Breast epithelium (tissue), 4 donors: ENCODE results near the gene BCL7A. TPM values are rescaled to one million over a fixed set of nuclear protein-coding genes. Genes with fewer than 3 reads are reported as not detected.

ENCODE experiments used
- DNase-seq, 2 donors: peaks; one replicate each; pipeline ENCODE4 v3.0.0-alpha.2; 2019; ENCODE audit warnings: low spot score in 2 of 2
- H3K27ac ChIP-seq, 2 donors: fragments of 200-600 bp; sonication (generic) in 1 of 2; one replicate each; pipeline ENCODE4 v1.5.1; 2016 to 2019; ENCODE audit warnings: mild to moderate bottlenecking in 1 of 2
- H3K27me3 ChIP-seq, 2 donors: fragments of 200-600 bp; sonication (generic) in 1 of 2; one replicate each; pipeline versions ENCODE4 v1.5.1 to v1.6.0; 2017 to 2019; ENCODE audit warnings: control low read depth in 1 of 2, mild to moderate bottlenecking in 1 of 2
- H3K36me3 ChIP-seq: fragments of 200-600 bp; one replicate; pipeline ENCODE4 v1.5.1; 2019
- H3K4me1 ChIP-seq, 2 donors: fragments of 200-600 bp; sonication (generic); one replicate each; pipeline ENCODE4 v1.5.1; 2016 to 2019; ENCODE audit warnings: control low read depth in 1 of 2
- H3K4me3 ChIP-seq, 3 donors: fragments of 200-600 bp; sonication (generic); 1 replicate in 2 of 3; 2 replicates in 1 of 3; pipeline ENCODE4 v1.5.1; 2016 to 2019; ENCODE audit warnings: mild to moderate bottlenecking in 3 of 3, moderate library complexity in 2 of 3
- H3K9me3 ChIP-seq, 2 donors: fragments of 200-600 bp; sonication (generic) in 1 of 2; one replicate each; pipeline ENCODE4 v1.5.1; 2016 to 2019; ENCODE audit warnings: control low read depth in 1 of 2
- POLR2A ChIP-seq: fragments of 450-650 bp; IDR thresholded peaks from one replicate; pipeline ENCODE4 v1.6.1; 2016; ENCODE audit warnings: antibody characterized with exemption, mild to moderate bottlenecking, moderate library complexity
- POLR2AphosphoS5 ChIP-seq, 3 donors: sonication (generic); formaldehyde crosslinking; IDR thresholded peaks; one replicate each; pipeline ENCODE4 v1.6.1; 2017; ENCODE audit warnings: antibody characterized with exemption in 3 of 3
- intact Hi-C: fragments of 100-400 bp; cut with DNase I; formaldehyde crosslinking; loops from one replicate; pipeline ENCODE4 v1.15.1; 2023; ENCODE audit warnings: low total_unique reads
- total RNA-seq, 3 donors: library from RNA; depleted of rRNA; stranded (reverse); fragments of >200 nt; gene quantifications; one replicate each; pipeline ENCODE4 v1.1.0, GENCODE V29; 2016
- TF ChIP-seq, protein P1 (sequence below), 3 donors: fragments of 450-650 bp; IDR thresholded peaks; one replicate each; pipeline ENCODE4 v1.5.1; 2016 to 2017; ENCODE audit warnings: antibody characterized with exemption in 3 of 3, mild to moderate bottlenecking in 3 of 3, moderate library complexity in 3 of 3

BCL7A gene
- total RNA-seq, 3 donors from 2014 or later, result 6.2 to 13.5 (median 8.8) TPM

GRCh38 chr12:122059203-122059960 is 37.7 kb downstream of the BCL7A start:
- Histone ChIP-seq H3K27me3 (no peaks in the 10 kb centered on the region), H3K27ac (no peak overlapping the region), H3K9me3 (no peaks in the 10 kb centered on the region), H3K4me1 (peaks cover 0 to 10% of the 10 kb centered on the region in 2 donors), H3K4me3 (no peak overlapping the region), H3K36me3 (no peaks in the 10 kb centered on the region)
- TF ChIP-seq POLR2AphosphoS5 (IDR thresholded peaks at IDR 0.05) (no peak), POLR2A (no peak)
- TF ChIP-seq, protein P1, sequence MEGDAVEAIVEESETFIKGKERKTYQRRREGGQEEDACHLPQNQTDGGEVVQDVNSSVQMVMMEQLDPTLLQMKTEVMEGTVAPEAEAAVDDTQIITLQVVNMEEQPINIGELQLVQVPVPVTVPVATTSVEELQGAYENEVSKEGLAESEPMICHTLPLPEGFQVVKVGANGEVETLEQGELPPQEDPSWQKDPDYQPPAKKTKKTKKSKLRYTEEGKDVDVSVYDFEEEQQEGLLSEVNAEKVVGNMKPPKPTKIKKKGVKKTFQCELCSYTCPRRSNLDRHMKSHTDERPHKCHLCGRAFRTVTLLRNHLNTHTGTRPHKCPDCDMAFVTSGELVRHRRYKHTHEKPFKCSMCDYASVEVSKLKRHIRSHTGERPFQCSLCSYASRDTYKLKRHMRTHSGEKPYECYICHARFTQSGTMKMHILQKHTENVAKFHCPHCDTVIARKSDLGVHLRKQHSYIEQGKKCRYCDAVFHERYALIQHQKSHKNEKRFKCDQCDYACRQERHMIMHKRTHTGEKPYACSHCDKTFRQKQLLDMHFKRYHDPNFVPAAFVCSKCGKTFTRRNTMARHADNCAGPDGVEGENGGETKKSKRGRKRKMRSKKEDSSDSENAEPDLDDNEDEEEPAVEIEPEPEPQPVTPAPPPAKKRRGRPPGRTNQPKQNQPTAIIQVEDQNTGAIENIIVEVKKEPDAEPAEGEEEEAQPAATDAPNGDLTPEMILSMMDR (IDR thresholded peaks at IDR 0.05), result no peak
- intact Hi-C loops, result no loop called here
- no peak for DNase-seq

- DNase-seq, result no peak
- H3K27ac ChIP-seq, result no peak overlapping the region
- H3K36me3 ChIP-seq, result no peaks in the 10 kb centered on the region
Measured at GRCh38 chr12:122060081-122060501, 38.4 kb downstream of the BCL7A start.

GRCh38 chr12:122061253-122061652 is 39.6 kb downstream of the BCL7A start:
- no peak for DNase-seq
- Histone ChIP-seq H3K9me3 (no peaks in the 10 kb centered on the region), H3K4me1 (peaks cover 0 to 10% of the 10 kb centered on the region in 2 donors), H3K27me3 (no peaks in the 10 kb centered on the region), H3K36me3 (no peaks in the 10 kb centered on the region), H3K27ac (no peak overlapping the region), H3K4me3 (no peak overlapping the region)
- TF ChIP-seq POLR2A, result no peak
- TF ChIP-seq POLR2AphosphoS5 (IDR thresholded peaks at IDR 0.05), result no peak
- TF ChIP-seq, protein P1 (IDR thresholded peaks at IDR 0.05), result no peak
- intact Hi-C loops, result no loop called here

More at GRCh38 chr12:122060081-122060501, 38.4 kb downstream of the BCL7A start:
- Histone ChIP-seq H3K27me3 (no peaks in the 10 kb centered on the region), H3K4me1 (peaks cover 0 to 10% of the 10 kb centered on the region in 2 donors), H3K9me3 (no peaks in the 10 kb centered on the region), H3K4me3 (no peak overlapping the region)
- no peak for TF ChIP-seq POLR2A
- no peak for TF ChIP-seq POLR2AphosphoS5 (IDR thresholded peaks at IDR 0.05)
- TF ChIP-seq, protein P1 (IDR thresholded peaks at IDR 0.05), result no peak
- intact Hi-C loops, result no loop called here

GRCh38 chr12:122062832-122063693 is 41.4 kb downstream of the BCL7A start:
- intact Hi-C loops, result no loop called here
- H3K27ac ChIP-seq, result peak overlapping the region; percentile 75 to 84
- peak overlapping the region in 1 of 3 donors; percentile 12 for H3K4me3 ChIP-seq
- DNase-seq, result no peak
- H3K36me3 ChIP-seq, result no peaks in the 10 kb centered on the region
- no peaks in the 10 kb centered on the region for H3K9me3 ChIP-seq
- H3K4me1 ChIP-seq, result peaks cover 0 to 10% of the 10 kb centered on the region in 2 donors
- TF ChIP-seq POLR2A, result no peak
- TF ChIP-seq, protein P1 (IDR thresholded peaks at IDR 0.05), result no peak
- peak in 2 of 3 donors; percentile 19 to 33 for TF ChIP-seq POLR2AphosphoS5 (IDR thresholded peaks at IDR 0.05)
- no peaks in the 10 kb centered on the region for H3K27me3 ChIP-seq

- no peak overlapping the region for H3K4me3 ChIP-seq
- H3K9me3 ChIP-seq, result no peaks in the 10 kb centered on the region
- DNase-seq, result no peak
- H3K36me3 ChIP-seq, result no peaks in the 10 kb centered on the region
- H3K27ac ChIP-seq, result peak overlapping the region; percentile 75 to 84
- TF ChIP-seq POLR2AphosphoS5 (IDR thresholded peaks at IDR 0.05), result no peak
- no peaks in the 10 kb centered on the region for H3K27me3 ChIP-seq
- H3K4me1 ChIP-seq, result peaks cover 0 to 10% of the 10 kb centered on the region in 2 donors
- intact Hi-C loops, result no loop called here
Measured at GRCh38 chr12:122063694-122064024, 42.0 kb downstream of the BCL7A start.
